Astrocyte (in vitro differentiated cells and primary cell): Measurements from ENCODE around the gene RLIM. TPM values are rescaled to one million over a fixed set of nuclear protein-coding genes. Genes with fewer than 3 reads are reported as not detected.

Experiments
- DNase-seq: peaks from one replicate; pipeline ENCODE4 v3.0.0-alpha.2; 2010; ENCODE audit warnings: low read depth
- FAIRE-seq: peaks from 2 replicates; lab custom pipeline; 2011; peaks lifted over from hg19 to GRCh38; lab: Jason Lieb, UNC
- H2AFZ ChIP-seq: 2 replicates; pipeline ENCODE4 v1.6.0; 2012; ENCODE audit warnings: low read depth, low read length, inconsistent platforms
- H3K27ac ChIP-seq: 2 replicates; pipeline ENCODE4 v1.5.1; 2011; ENCODE audit warnings: low read depth, low read length, inconsistent platforms
- H3K27me3 ChIP-seq: 2 replicates; pipeline ENCODE4 v1.6.0; 2011; ENCODE audit warnings: low read length, inconsistent platforms; ENCODE audit not compliant: insufficient read depth
- H3K36me3 ChIP-seq: 2 replicates; pipeline ENCODE4 v1.5.1; 2011; ENCODE audit warnings: low read length, inconsistent platforms; ENCODE audit not compliant: insufficient read depth
- H3K4me1 ChIP-seq: 2 replicates; pipeline ENCODE4 v1.5.1; 2011; ENCODE audit warnings: low read length, inconsistent platforms; ENCODE audit not compliant: insufficient read depth
- H3K4me2 ChIP-seq: 2 replicates; pipeline ENCODE4 v1.6.0; 2012; ENCODE audit warnings: low read length, inconsistent platforms
- H3K4me3 ChIP-seq: 2 replicates; pipeline ENCODE4 v1.5.1; 2011; ENCODE audit warnings: low read depth, mild to moderate bottlenecking, low read length, inconsistent platforms; ENCODE audit not compliant: insufficient read depth
- H3K79me2 ChIP-seq: 2 replicates; pipeline ENCODE4 v1.6.0; 2012; ENCODE audit warnings: mild to moderate bottlenecking, low read length, inconsistent platforms; ENCODE audit not compliant: insufficient read depth
- H3K9ac ChIP-seq: 2 replicates; pipeline ENCODE4 v1.6.0; 2012; ENCODE audit warnings: mild to moderate bottlenecking, low read length, inconsistent platforms
- H3K9me3 ChIP-seq: 2 replicates; pipeline ENCODE4 v1.5.1; 2012; ENCODE audit warnings: low read depth, mild to moderate bottlenecking, low read length, inconsistent platforms; ENCODE audit not compliant: insufficient read depth
- H4K20me1 ChIP-seq: 2 replicates; pipeline ENCODE4 v1.6.0; 2012; ENCODE audit warnings: low read length, inconsistent platforms; ENCODE audit not compliant: insufficient read depth
- H3K27ac Mint-ChIP-seq: one replicate; pipeline ENCODE4 v1.8.0; 2021; ENCODE audit warnings: mild to moderate bottlenecking, mixed read lengths; ENCODE audit not compliant: unreplicated experiment
- H3K27me3 Mint-ChIP-seq: one replicate; pipeline ENCODE4 v1.8.0; 2021; ENCODE audit warnings: low read depth, mixed read lengths; ENCODE audit not compliant: unreplicated experiment
- H3K36me3 Mint-ChIP-seq: one replicate; pipeline ENCODE4 v1.8.0; 2021; ENCODE audit warnings: low read depth, mixed read lengths; ENCODE audit not compliant: unreplicated experiment
- H3K4me1 Mint-ChIP-seq: one replicate; pipeline ENCODE4 v1.8.0; 2021; ENCODE audit warnings: low read depth, mixed read lengths; ENCODE audit not compliant: unreplicated experiment
- H3K4me3 Mint-ChIP-seq: one replicate; pipeline ENCODE4 v1.8.0; 2021; ENCODE audit warnings: mild to moderate bottlenecking, moderate library complexity, mixed read lengths; ENCODE audit not compliant: unreplicated experiment
- H3K9me3 Mint-ChIP-seq: one replicate; pipeline ENCODE4 v1.8.0; 2021; ENCODE audit warnings: mild to moderate bottlenecking, mixed read lengths; ENCODE audit not compliant: unreplicated experiment
- CTCF ChIP-seq: IDR thresholded peaks from 2 replicates; pipeline ENCODE4 v1.5.1; 2011; ENCODE audit warnings: low read depth, mild to moderate bottlenecking, inconsistent platforms, low read length, moderate library complexity; ENCODE audit not compliant: insufficient read depth
- EZH2 ChIP-seq: IDR thresholded peaks from 2 replicates; pipeline ENCODE4 v1.6.1; 2012; ENCODE audit warnings: mild to moderate bottlenecking, low read length, inconsistent platforms; ENCODE audit not compliant: insufficient read depth
- total RNA-seq: library from RNA; stranded (reverse); gene quantifications from 2 replicates; pipeline ENCODE4 v1.2.1, GENCODE V29; 2021

RLIM gene
- total RNA-seq, 1 donor from 2014 or later, result 53.5 TPM

- no peak overlapping the region for H3K4me3 ChIP-seq
- H2AFZ ChIP-seq, result no peak overlapping the region
- no peaks in the 10 kb centered on the region for H4K20me1 ChIP-seq
- no peak overlapping the region for H3K9ac ChIP-seq
- H3K27me3 ChIP-seq, result no peaks in the 10 kb centered on the region
- no peaks in the 10 kb centered on the region for H3K36me3 ChIP-seq
- H3K9me3 ChIP-seq, result no peaks in the 10 kb centered on the region
- Mint-ChIP-seq H3K4me1 (no peaks in the 10 kb centered on the region), H3K9me3 (no peaks in the 10 kb centered on the region), H3K4me3 (no peak overlapping the region), H3K36me3 (no peaks in the 10 kb centered on the region), H3K27ac (no peak overlapping the region), H3K27me3 (peaks cover 3% of the 10 kb centered on the region)
- no peaks in the 10 kb centered on the region for H3K79me2 ChIP-seq
- FAIRE-seq, result no peak
- H3K27ac ChIP-seq, result no peak overlapping the region
- H3K4me1 ChIP-seq, result no peaks in the 10 kb centered on the region
- H3K4me2 ChIP-seq, result no peak overlapping the region
- no peak for TF ChIP-seq EZH2
- TF ChIP-seq CTCF, result no peak
- DNase-seq, result no peak
Measured at GRCh38 chrX:74546984-74547383, 67.4 kb downstream of the RLIM start.

- Histone ChIP-seq H4K20me1 (no peaks in the 10 kb centered on the region), H3K4me1 (no peaks in the 10 kb centered on the region), H3K4me3 (no peak overlapping the region), H2AFZ (no peak overlapping the region), H3K27ac (no peak overlapping the region), H3K4me2 (no peak overlapping the region), H3K27me3 (no peaks in the 10 kb centered on the region), H3K9me3 (no peaks in the 10 kb centered on the region), H3K36me3 (no peaks in the 10 kb centered on the region), H3K9ac (no peak overlapping the region), H3K79me2 (no peaks in the 10 kb centered on the region)
- DNase-seq, result no peak
- Mint-ChIP-seq H3K27ac (no peak overlapping the region), H3K9me3 (no peaks in the 10 kb centered on the region), H3K4me1 (no peaks in the 10 kb centered on the region), H3K27me3 (peaks cover 8% of the 10 kb centered on the region), H3K4me3 (no peak overlapping the region), H3K36me3 (no peaks in the 10 kb centered on the region)
- FAIRE-seq, result no peak
- no peak for TF ChIP-seq CTCF
- no peak for TF ChIP-seq EZH2
Measured at GRCh38 chrX:74545880-74546523, 68.4 kb downstream of the RLIM start.

- TF ChIP-seq CTCF (no peak), EZH2 (no peak)
- H3K27ac ChIP-seq, result no peak overlapping the region
- no peaks in the 10 kb centered on the region for H3K27me3 ChIP-seq
- DNase-seq, result no peak
- H3K4me3 Mint-ChIP-seq, result no peak overlapping the region
- H3K9ac ChIP-seq, result no peak overlapping the region
- H3K27ac Mint-ChIP-seq, result no peak overlapping the region
- H3K79me2 ChIP-seq, result no peaks in the 10 kb centered on the region
- H3K9me3 ChIP-seq, result no peaks in the 10 kb centered on the region
- H3K36me3 Mint-ChIP-seq, result no peaks in the 10 kb centered on the region
- no peak overlapping the region for H3K4me2 ChIP-seq
- H3K36me3 ChIP-seq, result no peaks in the 10 kb centered on the region
- FAIRE-seq, result no peak
- no peaks in the 10 kb centered on the region for H3K4me1 Mint-ChIP-seq
- no peak overlapping the region for H2AFZ ChIP-seq
- H3K4me3 ChIP-seq, result no peak overlapping the region
- H3K27me3 Mint-ChIP-seq, result peaks cover 4% of the 10 kb centered on the region
- H3K9me3 Mint-ChIP-seq, result no peaks in the 10 kb centered on the region
- no peaks in the 10 kb centered on the region for H4K20me1 ChIP-seq
- no peaks in the 10 kb centered on the region for H3K4me1 ChIP-seq
Measured at GRCh38 chrX:74540635-74541249, 73.7 kb downstream of the RLIM start.
